Transverse colon (tissue), 4 donors: ENCODE data around the gene KIF2A.

ENCODE experiments used
- EP300 ChIP-seq: sonication (generic); formaldehyde crosslinking; IDR thresholded peaks from one replicate; pipeline ENCODE4 v1.6.1; 2017; ENCODE audit warnings: antibody characterized with exemption, low read depth
- POLR2A ChIP-seq: fragments of 450-650 bp; IDR thresholded peaks from one replicate; pipeline ENCODE4 v1.6.1; 2016; ENCODE audit warnings: antibody characterized with exemption, mild to moderate bottlenecking, moderate library complexity
- POLR2AphosphoS5 ChIP-seq, 3 donors: sonication (generic); formaldehyde crosslinking; IDR thresholded peaks; one replicate each; pipeline ENCODE4 v1.6.1; 2016; ENCODE audit warnings: antibody characterized with exemption in 3 of 3
- TF ChIP-seq, protein P1 (sequence below), 5 experiments: fragments of 200-600 bp in 3 of 5; fragments of 450-650 bp in 2 of 5; sonication (generic) in 3 of 5; IDR thresholded peaks; 1 replicate in 2 of 5; 2 replicates in 3 of 5; pipeline ENCODE4 v1.5.1; 2016 to 2017; ENCODE audit warnings: antibody characterized with exemption in 5 of 5, inconsistent platforms in 3 of 5, mild to moderate bottlenecking in 2 of 5, moderate library complexity in 1 of 5

GRCh38 chr5:62298118-62298517 lies 7.9 kb upstream of the KIF2A start:
- TF ChIP-seq, protein P1, sequence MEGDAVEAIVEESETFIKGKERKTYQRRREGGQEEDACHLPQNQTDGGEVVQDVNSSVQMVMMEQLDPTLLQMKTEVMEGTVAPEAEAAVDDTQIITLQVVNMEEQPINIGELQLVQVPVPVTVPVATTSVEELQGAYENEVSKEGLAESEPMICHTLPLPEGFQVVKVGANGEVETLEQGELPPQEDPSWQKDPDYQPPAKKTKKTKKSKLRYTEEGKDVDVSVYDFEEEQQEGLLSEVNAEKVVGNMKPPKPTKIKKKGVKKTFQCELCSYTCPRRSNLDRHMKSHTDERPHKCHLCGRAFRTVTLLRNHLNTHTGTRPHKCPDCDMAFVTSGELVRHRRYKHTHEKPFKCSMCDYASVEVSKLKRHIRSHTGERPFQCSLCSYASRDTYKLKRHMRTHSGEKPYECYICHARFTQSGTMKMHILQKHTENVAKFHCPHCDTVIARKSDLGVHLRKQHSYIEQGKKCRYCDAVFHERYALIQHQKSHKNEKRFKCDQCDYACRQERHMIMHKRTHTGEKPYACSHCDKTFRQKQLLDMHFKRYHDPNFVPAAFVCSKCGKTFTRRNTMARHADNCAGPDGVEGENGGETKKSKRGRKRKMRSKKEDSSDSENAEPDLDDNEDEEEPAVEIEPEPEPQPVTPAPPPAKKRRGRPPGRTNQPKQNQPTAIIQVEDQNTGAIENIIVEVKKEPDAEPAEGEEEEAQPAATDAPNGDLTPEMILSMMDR (IDR thresholded peaks at IDR 0.05), result no peak
- TF ChIP-seq POLR2A (no peak), POLR2AphosphoS5 (IDR thresholded peaks at IDR 0.05) (no peak), EP300 (no peak)
